VCaP (cell line): ENCODE measurements around the gene OAT.

Source experiments
- H3K27ac ChIP-seq: fragments of 450-650 bp; 2 replicates; pipeline ENCODE4 v1.5.1; 2017
- TF ChIP-seq, protein P1 (sequence below): fragments of 450-650 bp; conservative IDR thresholded peaks from 2 replicates; pipeline ENCODE4 v1.5.1; 2017; ENCODE audit warnings: mild to moderate bottlenecking, moderate library complexity

Gene OAT

GRCh38 chr10:124381011-124381611 lies 37.6 kb downstream of the OAT start:
- TF ChIP-seq, protein P1, sequence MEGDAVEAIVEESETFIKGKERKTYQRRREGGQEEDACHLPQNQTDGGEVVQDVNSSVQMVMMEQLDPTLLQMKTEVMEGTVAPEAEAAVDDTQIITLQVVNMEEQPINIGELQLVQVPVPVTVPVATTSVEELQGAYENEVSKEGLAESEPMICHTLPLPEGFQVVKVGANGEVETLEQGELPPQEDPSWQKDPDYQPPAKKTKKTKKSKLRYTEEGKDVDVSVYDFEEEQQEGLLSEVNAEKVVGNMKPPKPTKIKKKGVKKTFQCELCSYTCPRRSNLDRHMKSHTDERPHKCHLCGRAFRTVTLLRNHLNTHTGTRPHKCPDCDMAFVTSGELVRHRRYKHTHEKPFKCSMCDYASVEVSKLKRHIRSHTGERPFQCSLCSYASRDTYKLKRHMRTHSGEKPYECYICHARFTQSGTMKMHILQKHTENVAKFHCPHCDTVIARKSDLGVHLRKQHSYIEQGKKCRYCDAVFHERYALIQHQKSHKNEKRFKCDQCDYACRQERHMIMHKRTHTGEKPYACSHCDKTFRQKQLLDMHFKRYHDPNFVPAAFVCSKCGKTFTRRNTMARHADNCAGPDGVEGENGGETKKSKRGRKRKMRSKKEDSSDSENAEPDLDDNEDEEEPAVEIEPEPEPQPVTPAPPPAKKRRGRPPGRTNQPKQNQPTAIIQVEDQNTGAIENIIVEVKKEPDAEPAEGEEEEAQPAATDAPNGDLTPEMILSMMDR: no peak
- no peak overlapping the region for H3K27ac ChIP-seq

DNA sequence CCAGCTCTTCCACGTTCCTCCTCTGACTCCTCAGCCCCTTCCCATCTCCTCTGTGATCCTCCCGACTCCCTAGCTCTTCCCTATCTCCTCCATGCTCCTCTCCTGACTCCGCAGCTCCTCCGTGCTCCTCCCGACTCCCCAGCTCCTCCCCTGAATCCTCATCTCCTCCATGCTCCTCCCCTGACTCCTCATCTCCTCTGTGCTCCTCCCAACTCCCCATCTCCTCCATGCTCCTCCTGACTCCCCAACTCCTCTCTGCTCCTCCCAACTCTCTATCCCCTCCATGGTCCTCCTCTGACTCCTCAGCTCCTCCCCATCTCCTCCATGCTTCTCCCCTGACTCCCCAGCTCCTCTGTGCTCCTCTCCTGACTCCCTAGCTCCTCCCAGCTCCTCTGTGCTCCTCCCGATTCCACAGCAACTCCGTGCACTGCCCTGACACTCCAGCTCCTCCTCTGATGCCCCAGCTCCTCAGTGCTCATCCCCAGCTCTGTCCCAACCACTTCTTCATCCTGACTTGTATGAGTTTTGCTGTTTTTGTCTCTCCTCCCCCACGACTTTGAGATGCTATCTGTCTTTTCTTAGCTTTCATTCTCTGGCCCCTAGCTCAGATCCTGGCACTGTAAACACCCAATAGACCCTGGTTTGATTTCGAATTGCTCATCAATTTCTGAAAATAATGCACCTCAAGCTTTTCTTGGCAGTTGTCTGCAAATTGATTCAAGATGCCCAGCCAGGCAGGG lies 38.3 kb downstream of the OAT start:
- TF ChIP-seq, protein P1: no peak
- H3K27ac ChIP-seq: no peak overlapping the region

- TF ChIP-seq, protein P1: no peak
- no peak overlapping the region for H3K27ac ChIP-seq
Observed at GRCh38 chr10:124379609-124380193, 39.0 kb downstream of the OAT start.

- TF ChIP-seq, protein P1: no peak
- no peak overlapping the region for H3K27ac ChIP-seq
Observed at GRCh38 chr10:124378881-124379471, 39.7 kb downstream of the OAT start.

GRCh38 chr10:124378271-124378670 lies 40.5 kb downstream of the OAT start:
- TF ChIP-seq, protein P1: no peak
- H3K27ac ChIP-seq: no peak overlapping the region

- H3K27ac ChIP-seq: no peak overlapping the region
- TF ChIP-seq, protein P1: no peak
Observed at GRCh38 chr10:124377101-124377500, 41.6 kb downstream of the OAT start.

GRCh38 chr10:124376411-124376810 lies 42.3 kb downstream of the OAT start:
- no peak overlapping the region for H3K27ac ChIP-seq
- TF ChIP-seq, protein P1: no peak
